Ovary (tissue), 9 donors: ENCODE data around the gene BANP. TPM values are rescaled to one million over a fixed set of nuclear protein-coding genes. Genes with fewer than 3 reads are reported as not detected.

Experiments
- DNase-seq, 5 donors: peaks; one replicate each; pipeline ENCODE4 v3.0.0-alpha.2; 2019 to 2020
- H3K27ac ChIP-seq, 2 donors: fragments of 200-600 bp; one replicate each; pipeline versions ENCODE4 v1.5.1 to v1.8.0; 2019 to 2022
- H3K27me3 ChIP-seq: fragments of 200-600 bp; one replicate; pipeline ENCODE4 v1.8.0; 2022
- H3K36me3 ChIP-seq: fragments of 200-600 bp; sonication (generic); one replicate; pipeline ENCODE4 v1.5.1; 2019
- H3K4me1 ChIP-seq: one replicate; pipeline ENCODE4 v1.8.1; 2013; ENCODE audit warnings: mild to moderate bottlenecking, moderate library complexity; ENCODE audit not compliant: insufficient read depth
- H3K4me3 ChIP-seq: fragments of 200-600 bp; sonication (generic); one replicate; pipeline ENCODE4 v1.5.1; 2017
- H3K9me3 ChIP-seq, 2 donors: fragments of 200-600 bp in 1 of 2; sonication (generic) in 1 of 2; one replicate each; pipeline versions ENCODE4 v1.5.1 to v1.8.1; 2013 to 2019; ENCODE audit warnings: mild to moderate bottlenecking in 1 of 2, moderate library complexity in 1 of 2
- EP300 ChIP-seq: sonication (generic); formaldehyde crosslinking; IDR thresholded peaks from one replicate; pipeline ENCODE4 v1.6.1; 2017; ENCODE audit warnings: antibody characterized with exemption
- POLR2A ChIP-seq: fragments of 450-650 bp; IDR thresholded peaks from one replicate; pipeline ENCODE4 v1.6.1; 2017; ENCODE audit warnings: antibody characterized with exemption, mild to moderate bottlenecking, moderate library complexity
- WGBS, 3 donors: extraction: QIAGEN DNeasy Blood & Tissue Kit in 1 of 3; methylation state at CpG; one replicate each; pipeline versions ENCODE4 v1.1.5 to v1.1.7; 2013 to 2017; 5-methylcytosine and 5-hydroxymethylcytosine counted together
- intact Hi-C, 4 donors: fragments of 100-400 bp; cut with DNase I; formaldehyde crosslinking; loops; one replicate each; pipeline versions ENCODE4 v1.11.0 to v1.15.1; 2022 to 2023
- polyA plus RNA-seq, 2 donors: library from polyadenylated mRNA; stranded (reverse); fragments of 200-250 nt in 1 of 2; fragments of 350-450 nt in 1 of 2; fragmentation: Illumina TruSeq in 1 of 2; extraction: RNeasy Lipid Tissue Mini Kit (QIAGEN cat#74804) in 1 of 2; gene quantifications; one replicate each; pipeline ENCODE4 v1.2.3, GENCODE V29; 2013 to 2014
- total RNA-seq, 7 donors: library from RNA; depleted of rRNA in 2 of 7; stranded (reverse); fragments of >200 nt in 2 of 7; fragmentation: NEBNext Ultra II Directional in 3 of 7; extraction: Animal tissue kit (Norgen Biotek cat#: 25700) in 3 of 7; gene quantifications; one replicate each; pipeline versions ENCODE4 v1.1.0 to v1.2.4, GENCODE V29; 2016 to 2023
- TF ChIP-seq, protein P1 (sequence below), 3 donors: fragments of 450-650 bp in 2 of 3; fragments of 200-600 bp in 1 of 3; IDR thresholded peaks; one replicate each; pipeline versions ENCODE4 v1.5.1 to v1.8.0; 2016 to 2022; ENCODE audit warnings: antibody characterized with exemption in 3 of 3, mild to moderate bottlenecking in 1 of 3
- donor health status: DM: no; HTN: no; CAD: no; lungs with moderate emphysema.
- donor health status: DM: no; HTN: no; CAD: no.
- donor health status: Bipolar disorder and iron deficiency.
- donor health status: DM: yes; HTN: yes; CAD: no.
- donor health status: DM: no; HTN: no; CAD: no.
- donor health status: DM: yes; HTN: yes; CAD: no.

The BANP gene
- total and polyA plus RNA-seq, 9 donors = 14.8 to 48.6 (median 28.1) TPM

GRCh38 chr16:88077328-88078108, 126.3 kb downstream of the BANP start:
- TF ChIP-seq POLR2A (no peak), EP300 (no peak)
- TF ChIP-seq, protein P1, sequence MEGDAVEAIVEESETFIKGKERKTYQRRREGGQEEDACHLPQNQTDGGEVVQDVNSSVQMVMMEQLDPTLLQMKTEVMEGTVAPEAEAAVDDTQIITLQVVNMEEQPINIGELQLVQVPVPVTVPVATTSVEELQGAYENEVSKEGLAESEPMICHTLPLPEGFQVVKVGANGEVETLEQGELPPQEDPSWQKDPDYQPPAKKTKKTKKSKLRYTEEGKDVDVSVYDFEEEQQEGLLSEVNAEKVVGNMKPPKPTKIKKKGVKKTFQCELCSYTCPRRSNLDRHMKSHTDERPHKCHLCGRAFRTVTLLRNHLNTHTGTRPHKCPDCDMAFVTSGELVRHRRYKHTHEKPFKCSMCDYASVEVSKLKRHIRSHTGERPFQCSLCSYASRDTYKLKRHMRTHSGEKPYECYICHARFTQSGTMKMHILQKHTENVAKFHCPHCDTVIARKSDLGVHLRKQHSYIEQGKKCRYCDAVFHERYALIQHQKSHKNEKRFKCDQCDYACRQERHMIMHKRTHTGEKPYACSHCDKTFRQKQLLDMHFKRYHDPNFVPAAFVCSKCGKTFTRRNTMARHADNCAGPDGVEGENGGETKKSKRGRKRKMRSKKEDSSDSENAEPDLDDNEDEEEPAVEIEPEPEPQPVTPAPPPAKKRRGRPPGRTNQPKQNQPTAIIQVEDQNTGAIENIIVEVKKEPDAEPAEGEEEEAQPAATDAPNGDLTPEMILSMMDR (IDR thresholded peaks at IDR 0.05) = no peak
- no peaks in the 10 kb centered on the region for H3K27me3 ChIP-seq
- H3K9me3 ChIP-seq = no peaks in the 10 kb centered on the region
- DNase-seq = no peak
- intact Hi-C loops = no loop called here
- H3K27ac ChIP-seq = no peak overlapping the region
- 82 to 88% (median 86%) methylated on average over 30 of the region's 30 CpGs for WGBS, 3 donors
- H3K36me3 ChIP-seq = no peaks in the 10 kb centered on the region
- no peaks in the 10 kb centered on the region for H3K4me1 ChIP-seq
- H3K4me3 ChIP-seq = no peak overlapping the region

GRCh38 chr16:88078111-88078775, 127.0 kb downstream of the BANP start:
- TF ChIP-seq POLR2A (no peak), EP300 (no peak)
- TF ChIP-seq, protein P1 (IDR thresholded peaks at IDR 0.05) = no peak
- DNase-seq = peak in 1 of 5 donors; percentile 13
- WGBS, 3 donors = 89 to 91% (median 91%) methylated on average over 17 of the region's 17 CpGs
- no peaks in the 10 kb centered on the region for H3K9me3 ChIP-seq
- no peaks in the 10 kb centered on the region for H3K4me1 ChIP-seq
- H3K27me3 ChIP-seq = no peaks in the 10 kb centered on the region
- no peaks in the 10 kb centered on the region for H3K36me3 ChIP-seq
- no peak overlapping the region for H3K4me3 ChIP-seq
- intact Hi-C loops = no loop called here
- H3K27ac ChIP-seq = no peak overlapping the region

DNA sequence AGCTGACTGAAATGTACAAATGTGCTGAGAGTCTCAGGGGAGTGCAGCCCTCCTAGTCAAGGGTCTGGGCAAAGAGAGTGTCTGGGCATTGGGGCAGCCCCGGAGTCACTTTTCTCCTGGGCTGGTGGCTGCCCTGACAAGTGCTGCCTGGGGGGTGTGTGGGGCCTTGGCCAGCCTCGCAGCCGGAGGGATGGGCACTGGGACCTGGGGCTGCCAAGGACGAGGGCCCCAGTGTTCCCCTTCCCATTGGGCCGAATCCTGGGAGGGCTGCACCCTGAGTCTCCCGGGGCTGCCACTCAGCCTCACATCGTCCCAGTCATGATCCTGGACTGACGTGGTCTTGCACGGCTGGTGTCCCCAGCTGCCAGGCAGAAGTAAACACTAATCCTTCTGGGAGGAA, 132.3 kb downstream of the BANP start:
- Histone ChIP-seq H3K4me1 (no peaks in the 10 kb centered on the region), H3K4me3 (no peak overlapping the region), H3K9me3 (no peaks in the 10 kb centered on the region), H3K36me3 (no peaks in the 10 kb centered on the region), H3K27ac (no peak overlapping the region), H3K27me3 (no peaks in the 10 kb centered on the region)
- DNase-seq = no peak
- WGBS, 3 donors = 68 to 87% (median 78%) methylated on average over 8 to 9 of the region's 9 CpGs
- intact Hi-C loops = no loop called here
- no peak for TF ChIP-seq POLR2A
- TF ChIP-seq EP300 = no peak
- TF ChIP-seq, protein P1 (IDR thresholded peaks at IDR 0.05) = no peak

- 45 to 58% (median 52%) methylated on average over 3 of the region's 3 CpGs for WGBS, 3 donors
Observed at GRCh38 chr16:88084881-88085280, 133.6 kb downstream of the BANP start.

More at GRCh38 chr16:88084881-88085280, 133.6 kb downstream of the BANP start:
- intact Hi-C loops = no loop called here
- Histone ChIP-seq H3K36me3 (no peaks in the 10 kb centered on the region), H3K4me1 (no peaks in the 10 kb centered on the region), H3K9me3 (no peaks in the 10 kb centered on the region), H3K27me3 (no peaks in the 10 kb centered on the region), H3K27ac (no peak overlapping the region), H3K4me3 (no peak overlapping the region)
- DNase-seq = no peak
- TF ChIP-seq, protein P1 (IDR thresholded peaks at IDR 0.05) = no peak
- TF ChIP-seq POLR2A (no peak), EP300 (no peak)
